Ureter (tissue), 1 donor: ENCODE results near the gene DSCAML1. TPM values are rescaled to one million over a fixed set of nuclear protein-coding genes. Genes with fewer than 3 reads are reported as not detected.
"Not testable (repeated sequence)": the region's sequence is repeated elsewhere in the genome, so short reads cannot be mapped to it uniquely, and the experiment has no call there.

Experiments
- DNase-seq: peaks from one replicate; pipeline ENCODE4 v3.0.0-alpha.2; 2020; ENCODE audit warnings: low spot score
- total RNA-seq: library from RNA; stranded (reverse); gene quantifications from one replicate; pipeline ENCODE4 v1.2.4, GENCODE V29; 2023
- donor health status: DM: yes; HTN: yes; CAD: no.

Gene DSCAML1
- total RNA-seq, 1 donor from 2014 or later, result 0.81 TPM

GRCh38 chr11:117794772-117795629, 2.0 kb downstream of the DSCAML1 start:
- DNase-seq, result no peak

GRCh38 chr11:117794135-117794534, 2.9 kb downstream of the DSCAML1 start:
- no peak for DNase-seq

- no peak for DNase-seq
Measured at GRCh38 chr11:117793583-117793982, 3.4 kb downstream of the DSCAML1 start.

- DNase-seq, result no peak
Measured at GRCh38 chr11:117792992-117793391, 4.0 kb downstream of the DSCAML1 start.

GRCh38 chr11:117792241-117792640, 4.8 kb downstream of the DSCAML1 start:
- DNase-seq, result no peak

GRCh38 chr11:117790279-117790678, 6.7 kb downstream of the DSCAML1 start:
- no peak for DNase-seq

GRCh38 chr11:117789241-117789640, 7.8 kb downstream of the DSCAML1 start:
- no peak for DNase-seq

- no peak for DNase-seq
Measured at GRCh38 chr11:117786135-117786870, 10.7 kb downstream of the DSCAML1 start.

- no peak for DNase-seq
Measured at GRCh38 chr11:117782101-117782500, 14.9 kb downstream of the DSCAML1 start.

GRCh38 chr11:117781627-117782026, 15.4 kb downstream of the DSCAML1 start:
- no peak for DNase-seq

GRCh38 chr11:117780456-117780855, 16.6 kb downstream of the DSCAML1 start:
- no peak for DNase-seq

- DNase-seq, result no peak
Measured at GRCh38 chr11:117774553-117774952, 22.5 kb downstream of the DSCAML1 start.

GRCh38 chr11:117772360-117772759, 24.7 kb downstream of the DSCAML1 start:
- no peak for DNase-seq

GRCh38 chr11:117771841-117772240, 25.2 kb downstream of the DSCAML1 start:
- DNase-seq, result no peak

- DNase-seq, result no peak
Measured at GRCh38 chr11:117771197-117771596, 25.8 kb downstream of the DSCAML1 start.

GRCh38 chr11:117770061-117770460, 27.0 kb downstream of the DSCAML1 start:
- no peak for DNase-seq

GRCh38 chr11:117769533-117769932, 27.5 kb downstream of the DSCAML1 start:
- no peak for DNase-seq

- DNase-seq, result no peak
Measured at GRCh38 chr11:117768506-117768905, 28.5 kb downstream of the DSCAML1 start.

GRCh38 chr11:117767071-117767470, 29.9 kb downstream of the DSCAML1 start:
- no peak for DNase-seq

GRCh38 chr11:117766576-117766975, 30.4 kb downstream of the DSCAML1 start:
- no peak for DNase-seq

- no peak for DNase-seq
Measured at GRCh38 chr11:117766026-117766425, 31.0 kb downstream of the DSCAML1 start.

GRCh38 chr11:117765068-117765467, 31.9 kb downstream of the DSCAML1 start:
- DNase-seq, result no peak

GRCh38 chr11:117763465-117763864, 33.6 kb downstream of the DSCAML1 start:
- not testable (repeated sequence) for DNase-seq
